GM12878 (cell line): ENCODE measurements around the gene DTX3. TPM values are rescaled to one million over a fixed set of nuclear protein-coding genes. Genes with fewer than 3 reads are reported as not detected.
A peak's percentile ranks its signal among the peaks of the same experiment; 100 is the strongest.

Source experiments
- BHLHE40 ChIP-seq, 2 experiments: fragments of 450-650 bp in 1 of 2; IDR thresholded peaks; 2 replicates each; pipeline ENCODE4 v1.6.1; 2011 to 2017; ENCODE audit warnings: low read depth in 2 of 2, borderline replicate concordance in 1 of 2, improper control_type of control experiment in 1 of 2, low read length in 1 of 2, mild to moderate bottlenecking in 1 of 2
- BRCA1 ChIP-seq: IDR thresholded peaks from 2 replicates; pipeline ENCODE4 v1.6.1; 2011; ENCODE audit warnings: low read depth, low read length, improper control_type of control experiment
- CBFB ChIP-seq: IDR thresholded peaks from 2 replicates; pipeline ENCODE4 v1.6.1; 2016; ENCODE audit warnings: antibody characterized with exemption, low read depth
- RAD21 ChIP-seq: IDR thresholded peaks from 2 replicates; pipeline ENCODE4 v1.6.1; 2011; ENCODE audit warnings: mild to moderate bottlenecking, low read depth, low read length, moderate library complexity; ENCODE audit not compliant: insufficient read depth
- RUNX3 ChIP-seq: IDR thresholded peaks from 2 replicates; pipeline ENCODE4 v1.6.1; 2012; ENCODE audit warnings: low read length, inconsistent platforms
- TARDBP ChIP-seq: IDR thresholded peaks from 2 replicates; pipeline ENCODE4 v1.6.1; 2016; ENCODE audit warnings: borderline replicate concordance
- TCF7 ChIP-seq: IDR thresholded peaks from 2 replicates; pipeline ENCODE4 v1.6.1; 2014; ENCODE audit warnings: antibody characterized with exemption, borderline replicate concordance
- ZNF207 ChIP-seq: fragments of 450-650 bp; IDR thresholded peaks from 2 replicates; pipeline ENCODE4 v1.6.1; 2014; ENCODE audit warnings: antibody characterized with exemption, mild to moderate bottlenecking, borderline replicate concordance
- polyA plus RNA-seq, 11 experiments: library from polyadenylated mRNA; depleted of rRNA in 4 of 11; unstranded in 6 of 11; stranded (reverse) in 5 of 11; fragments of >200 nt; fragmentation: Nextera tagmentation in 4 of 11; fragmentation: Illumina TruSeq in 1 of 11; extraction: Ambion mirVana in 4 of 11; extraction: Trizol in 1 of 11; gene quantifications; 1 replicate in 1 of 11; 2 replicates in 10 of 11; pipeline versions ENCODE4 v1.2.1 to v1.2.3, GENCODE V29; 2011 to 2016; ENCODE audit warnings: inconsistent platforms in 2 of 11, missing spikeins in 2 of 11, low read depth in 1 of 11
- total RNA-seq, 4 experiments: library from RNA; depleted of rRNA in 3 of 4; stranded (reverse); fragments of >200 nt in 3 of 4; fragmentation: Illumina TruSeq in 1 of 4; extraction: Trizol in 1 of 4; gene quantifications; 2 replicates each; pipeline versions ENCODE4 v1.2.1 to v1.2.3, GENCODE V29; 2013 to 2021
- TF ChIP-seq, protein P1 (sequence below): fragments of 450-650 bp; IDR thresholded peaks from 2 replicates; pipeline ENCODE4 v1.6.1; 2017; ENCODE audit warnings: mild to moderate bottlenecking, low read depth, inconsistent platforms; ENCODE audit not compliant: poor library complexity, severe bottlenecking
- TF ChIP-seq, protein P2 (sequence below): IDR thresholded peaks from 2 replicates; pipeline ENCODE4 v1.6.1; 2011; ENCODE audit warnings: low read depth, mild to moderate bottlenecking, low read length, moderate library complexity, borderline replicate concordance; ENCODE audit errors: extremely low read depth
- TF ChIP-seq, protein P3 (sequence below), 3 experiments: IDR thresholded peaks in 2 of 3; conservative IDR thresholded peaks in 1 of 3; 2 replicates each; pipeline ENCODE4 v1.5.1; 2011; ENCODE audit warnings: low read depth in 3 of 3, low read length in 3 of 3, mild to moderate bottlenecking in 3 of 3, control low read depth in 2 of 3, moderate library complexity in 2 of 3, inconsistent platforms in 1 of 3, mixed read lengths in 1 of 3; ENCODE audit not compliant: control insufficient read depth in 2 of 3, insufficient read depth in 1 of 3; ENCODE audit errors: extremely low read depth in 1 of 3

Gene DTX3
- total and polyA plus RNA-seq, 10 of the 15 experiments (the other 5 are each of a cell fraction or from before 2014, with no cell fraction given), result 1.1 to 13.6 (median 5.6) TPM

DNA sequence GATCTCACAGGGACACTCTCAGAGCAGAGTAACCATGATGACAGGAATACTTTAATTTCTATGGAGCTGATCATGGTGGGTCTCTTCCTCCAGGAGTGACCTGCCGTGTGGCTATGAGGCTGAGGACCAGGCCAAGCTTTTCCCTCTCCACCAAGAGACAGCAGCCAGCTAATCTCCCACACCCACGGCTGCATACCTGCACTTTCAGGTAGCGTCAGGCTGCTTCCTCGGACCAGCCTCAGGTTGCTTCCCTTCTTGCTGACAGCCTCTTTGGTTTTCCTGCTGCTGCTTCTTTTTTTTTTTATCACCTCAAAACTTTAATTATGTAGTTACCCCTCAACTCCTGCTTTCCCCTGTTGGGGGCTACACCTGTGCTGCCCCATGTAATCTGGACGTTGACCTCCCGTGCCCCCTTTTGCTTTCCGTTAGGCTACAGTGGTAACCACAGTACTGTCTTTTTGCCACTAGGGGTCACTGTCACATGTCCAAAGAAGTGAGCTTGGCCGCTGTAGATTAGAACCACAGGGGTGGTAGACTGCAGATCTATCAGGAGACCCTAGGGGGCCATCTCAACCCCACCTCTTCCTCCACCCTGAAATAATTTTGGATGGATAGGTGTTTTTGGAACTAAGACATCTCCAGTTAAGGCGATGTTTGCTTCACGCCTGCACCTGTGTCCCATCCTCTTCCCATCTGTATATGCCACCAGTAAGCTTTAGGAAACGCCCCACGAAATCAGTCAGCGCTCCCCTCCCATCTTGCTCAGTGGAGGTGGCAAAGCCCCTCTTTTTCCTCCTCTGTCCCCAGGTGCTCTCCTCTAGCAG lies 21.4 kb upstream of the DTX3 start (continued):
- TF ChIP-seq, protein P1, sequence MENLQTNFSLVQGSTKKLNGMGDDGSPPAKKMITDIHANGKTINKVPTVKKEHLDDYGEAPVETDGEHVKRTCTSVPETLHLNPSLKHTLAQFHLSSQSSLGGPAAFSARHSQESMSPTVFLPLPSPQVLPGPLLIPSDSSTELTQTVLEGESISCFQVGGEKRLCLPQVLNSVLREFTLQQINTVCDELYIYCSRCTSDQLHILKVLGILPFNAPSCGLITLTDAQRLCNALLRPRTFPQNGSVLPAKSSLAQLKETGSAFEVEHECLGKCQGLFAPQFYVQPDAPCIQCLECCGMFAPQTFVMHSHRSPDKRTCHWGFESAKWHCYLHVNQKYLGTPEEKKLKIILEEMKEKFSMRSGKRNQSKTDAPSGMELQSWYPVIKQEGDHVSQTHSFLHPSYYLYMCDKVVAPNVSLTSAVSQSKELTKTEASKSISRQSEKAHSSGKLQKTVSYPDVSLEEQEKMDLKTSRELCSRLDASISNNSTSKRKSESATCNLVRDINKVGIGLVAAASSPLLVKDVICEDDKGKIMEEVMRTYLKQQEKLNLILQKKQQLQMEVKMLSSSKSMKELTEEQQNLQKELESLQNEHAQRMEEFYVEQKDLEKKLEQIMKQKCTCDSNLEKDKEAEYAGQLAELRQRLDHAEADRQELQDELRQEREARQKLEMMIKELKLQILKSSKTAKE, result peak; percentile 53
- no peak for TF ChIP-seq TARDBP
- TF ChIP-seq, protein P2, sequence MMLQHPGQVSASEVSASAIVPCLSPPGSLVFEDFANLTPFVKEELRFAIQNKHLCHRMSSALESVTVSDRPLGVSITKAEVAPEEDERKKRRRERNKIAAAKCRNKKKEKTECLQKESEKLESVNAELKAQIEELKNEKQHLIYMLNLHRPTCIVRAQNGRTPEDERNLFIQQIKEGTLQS, result no peak
- no peak for TF ChIP-seq TCF7
- peak; percentile 89 for TF ChIP-seq RAD21
- TF ChIP-seq RUNX3, result peak; percentile 95
- no peak for TF ChIP-seq BRCA1
- TF ChIP-seq BHLHE40 (IDR thresholded peaks at IDR 0.05; ENCODE audit: borderline replicate concordance in 1 of 2, low read depth in 2 of 2, low read length in 1 of 2), result peak in 1 of 2 experiments; percentile 21; a peak in 1 of 4 replicates
- TF ChIP-seq, protein P3, sequence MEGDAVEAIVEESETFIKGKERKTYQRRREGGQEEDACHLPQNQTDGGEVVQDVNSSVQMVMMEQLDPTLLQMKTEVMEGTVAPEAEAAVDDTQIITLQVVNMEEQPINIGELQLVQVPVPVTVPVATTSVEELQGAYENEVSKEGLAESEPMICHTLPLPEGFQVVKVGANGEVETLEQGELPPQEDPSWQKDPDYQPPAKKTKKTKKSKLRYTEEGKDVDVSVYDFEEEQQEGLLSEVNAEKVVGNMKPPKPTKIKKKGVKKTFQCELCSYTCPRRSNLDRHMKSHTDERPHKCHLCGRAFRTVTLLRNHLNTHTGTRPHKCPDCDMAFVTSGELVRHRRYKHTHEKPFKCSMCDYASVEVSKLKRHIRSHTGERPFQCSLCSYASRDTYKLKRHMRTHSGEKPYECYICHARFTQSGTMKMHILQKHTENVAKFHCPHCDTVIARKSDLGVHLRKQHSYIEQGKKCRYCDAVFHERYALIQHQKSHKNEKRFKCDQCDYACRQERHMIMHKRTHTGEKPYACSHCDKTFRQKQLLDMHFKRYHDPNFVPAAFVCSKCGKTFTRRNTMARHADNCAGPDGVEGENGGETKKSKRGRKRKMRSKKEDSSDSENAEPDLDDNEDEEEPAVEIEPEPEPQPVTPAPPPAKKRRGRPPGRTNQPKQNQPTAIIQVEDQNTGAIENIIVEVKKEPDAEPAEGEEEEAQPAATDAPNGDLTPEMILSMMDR (IDR thresholded peaks at IDR 0.05 in 2 of 3, conservative IDR thresholded peaks at IDR 0.05 in 1 of 3; ENCODE audit: control insufficient read depth in 2 of 3, extremely low read depth in 1 of 3, insufficient read depth in 1 of 3, low read depth in 3 of 3, low read length in 3 of 3), result peak; percentile 91 to 98 (median 97)
- TF ChIP-seq CBFB, result peak; percentile 71
- TF ChIP-seq ZNF207, result no peak
